Body of pancreas (tissue), 4 donors: Measurements from ENCODE around the gene PYDC1. TPM values are rescaled to one million over a fixed set of nuclear protein-coding genes. Genes with fewer than 3 reads are reported as not detected.

Source experiments
- ATAC-seq: fragments of 150-250 bp; one replicate; pipeline ENCODE4 v1.9.1; 2016
- DNase-seq, 4 donors: peaks; one replicate each; pipeline ENCODE4 v3.0.0-alpha.2; 2019
- H3K27ac ChIP-seq, 4 donors: fragments of 200-600 bp; sonication (generic); 1 replicate in 3 of 4; 2 replicates in 1 of 4; pipeline versions ENCODE4 v1.5.1 to v1.6.1; 2016 to 2019; ENCODE audit warnings: mild to moderate bottlenecking in 1 of 4, mixed read lengths in 1 of 4, moderate library complexity in 1 of 4
- H3K27me3 ChIP-seq, 2 donors: fragments of 200-600 bp; sonication (generic); one replicate each; pipeline ENCODE4 v1.6.0; 2016; ENCODE audit warnings: mild to moderate bottlenecking in 1 of 2
- H3K36me3 ChIP-seq, 2 donors: fragments of 200-600 bp; sonication (generic); replicated peaks in 1 of 2; 2 replicates each; pipeline ENCODE4 v1.5.1; 2016; ENCODE audit warnings: low read depth in 2 of 2; ENCODE audit not compliant: insufficient read depth in 1 of 2
- H3K4me1 ChIP-seq: fragments of 200-600 bp; sonication (generic); one replicate; pipeline ENCODE4 v1.6.0; 2016
- H3K4me3 ChIP-seq, 2 donors: fragments of 200-600 bp; sonication (generic); 1 replicate in 1 of 2; 2 replicates in 1 of 2; pipeline ENCODE4 v1.5.1; 2016 to 2019
- H3K9me3 ChIP-seq, 3 donors: fragments of 200-600 bp; sonication (generic); 1 replicate in 2 of 3; 2 replicates in 1 of 3; pipeline ENCODE4 v1.5.1; 2016
- POLR2A ChIP-seq, 3 donors: fragments of 450-650 bp; IDR thresholded peaks; one replicate each; pipeline ENCODE4 v1.6.1; 2016; ENCODE audit warnings: antibody characterized with exemption in 3 of 3, mild to moderate bottlenecking in 2 of 3
- WGBS, 2 donors: methylation state at CpG; one replicate each; pipeline ENCODE4 v1.1.5; 2017; 5-methylcytosine and 5-hydroxymethylcytosine counted together
- intact Hi-C: fragments of 100-400 bp; cut with DNase I; formaldehyde crosslinking; loops from one replicate; pipeline ENCODE4 v1.15.1; 2023
- total RNA-seq, 2 donors: library from RNA; depleted of rRNA; stranded (reverse); fragments of >200 nt; gene quantifications; one replicate each; pipeline ENCODE4 v1.1.0, GENCODE V29; 2016
- TF ChIP-seq, protein P1 (sequence below), 7 experiments: fragments of 450-650 bp in 4 of 7; fragments of 200-600 bp in 3 of 7; sonication (generic) in 3 of 7; IDR thresholded peaks; one replicate each; pipeline ENCODE4 v1.5.1; 2016 to 2019; ENCODE audit warnings: antibody characterized with exemption in 7 of 7

Gene PYDC1
- total RNA-seq = not detected

DNA sequence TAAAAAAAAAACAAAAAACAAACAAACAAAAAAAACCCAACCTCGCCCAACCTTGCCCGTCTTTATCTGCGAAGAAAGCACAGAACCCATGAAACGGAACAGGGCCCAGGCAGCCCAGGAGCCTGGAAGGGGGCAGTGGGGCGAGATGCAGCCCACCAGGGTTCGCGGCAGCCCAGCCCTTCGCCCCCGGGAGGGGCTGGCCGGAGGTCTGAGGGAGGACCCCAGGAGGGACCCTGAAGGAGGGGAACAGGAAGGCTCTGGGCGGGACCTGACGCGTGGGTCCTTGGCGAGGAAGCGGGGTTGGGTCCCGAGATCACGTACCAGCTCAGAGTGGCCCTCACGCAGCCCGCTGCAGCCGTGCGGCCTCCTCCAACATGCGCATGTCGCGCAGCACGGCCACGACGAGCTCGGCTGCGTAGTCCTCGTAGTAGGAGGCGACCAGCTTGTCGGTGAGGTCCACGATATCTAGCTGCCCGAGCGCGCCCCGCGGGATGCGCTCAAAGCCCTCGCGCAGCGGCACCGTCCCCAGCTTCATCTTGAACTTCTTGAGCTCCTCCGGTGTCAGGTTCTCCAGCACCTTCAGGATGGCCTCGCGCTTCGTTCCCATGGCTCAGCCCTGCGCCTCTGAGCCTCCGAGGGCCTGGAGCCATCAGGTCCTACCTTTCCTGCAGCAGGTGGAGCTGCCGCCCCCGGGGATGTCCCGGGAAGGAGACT lies at the start of gene PYDC1:
Gene PYDC1, minus strand, starts transcription at position 714 of the 714 bp plus-strand sequence. Its CDS starts 107 bp downstream, at position 607.
- TF ChIP-seq POLR2A (IDR thresholded peaks at IDR 0.05) = no peak
- TF ChIP-seq, protein P1, sequence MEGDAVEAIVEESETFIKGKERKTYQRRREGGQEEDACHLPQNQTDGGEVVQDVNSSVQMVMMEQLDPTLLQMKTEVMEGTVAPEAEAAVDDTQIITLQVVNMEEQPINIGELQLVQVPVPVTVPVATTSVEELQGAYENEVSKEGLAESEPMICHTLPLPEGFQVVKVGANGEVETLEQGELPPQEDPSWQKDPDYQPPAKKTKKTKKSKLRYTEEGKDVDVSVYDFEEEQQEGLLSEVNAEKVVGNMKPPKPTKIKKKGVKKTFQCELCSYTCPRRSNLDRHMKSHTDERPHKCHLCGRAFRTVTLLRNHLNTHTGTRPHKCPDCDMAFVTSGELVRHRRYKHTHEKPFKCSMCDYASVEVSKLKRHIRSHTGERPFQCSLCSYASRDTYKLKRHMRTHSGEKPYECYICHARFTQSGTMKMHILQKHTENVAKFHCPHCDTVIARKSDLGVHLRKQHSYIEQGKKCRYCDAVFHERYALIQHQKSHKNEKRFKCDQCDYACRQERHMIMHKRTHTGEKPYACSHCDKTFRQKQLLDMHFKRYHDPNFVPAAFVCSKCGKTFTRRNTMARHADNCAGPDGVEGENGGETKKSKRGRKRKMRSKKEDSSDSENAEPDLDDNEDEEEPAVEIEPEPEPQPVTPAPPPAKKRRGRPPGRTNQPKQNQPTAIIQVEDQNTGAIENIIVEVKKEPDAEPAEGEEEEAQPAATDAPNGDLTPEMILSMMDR (IDR thresholded peaks at IDR 0.05) = no peak
- Histone ChIP-seq H3K36me3 (no peaks in the 10 kb centered on the region), H3K27me3 (peaks cover 0 to 15% of the 10 kb centered on the region in 2 donors), H3K9me3 (no peaks in the 10 kb centered on the region), H3K4me1 (peaks cover 27% of the 10 kb centered on the region), H3K4me3 (no peak within 1 kb of the TSS), H3K27ac (no peak within 1 kb of the TSS)
- intact Hi-C loops = no loop called here
- WGBS, 2 donors = 5 to 8% methylated on average over 10 to 52 of the region's 52 CpGs
- no peak for ATAC-seq
- DNase-seq = peak in 1 of 4 donors; percentile 14

DNA sequence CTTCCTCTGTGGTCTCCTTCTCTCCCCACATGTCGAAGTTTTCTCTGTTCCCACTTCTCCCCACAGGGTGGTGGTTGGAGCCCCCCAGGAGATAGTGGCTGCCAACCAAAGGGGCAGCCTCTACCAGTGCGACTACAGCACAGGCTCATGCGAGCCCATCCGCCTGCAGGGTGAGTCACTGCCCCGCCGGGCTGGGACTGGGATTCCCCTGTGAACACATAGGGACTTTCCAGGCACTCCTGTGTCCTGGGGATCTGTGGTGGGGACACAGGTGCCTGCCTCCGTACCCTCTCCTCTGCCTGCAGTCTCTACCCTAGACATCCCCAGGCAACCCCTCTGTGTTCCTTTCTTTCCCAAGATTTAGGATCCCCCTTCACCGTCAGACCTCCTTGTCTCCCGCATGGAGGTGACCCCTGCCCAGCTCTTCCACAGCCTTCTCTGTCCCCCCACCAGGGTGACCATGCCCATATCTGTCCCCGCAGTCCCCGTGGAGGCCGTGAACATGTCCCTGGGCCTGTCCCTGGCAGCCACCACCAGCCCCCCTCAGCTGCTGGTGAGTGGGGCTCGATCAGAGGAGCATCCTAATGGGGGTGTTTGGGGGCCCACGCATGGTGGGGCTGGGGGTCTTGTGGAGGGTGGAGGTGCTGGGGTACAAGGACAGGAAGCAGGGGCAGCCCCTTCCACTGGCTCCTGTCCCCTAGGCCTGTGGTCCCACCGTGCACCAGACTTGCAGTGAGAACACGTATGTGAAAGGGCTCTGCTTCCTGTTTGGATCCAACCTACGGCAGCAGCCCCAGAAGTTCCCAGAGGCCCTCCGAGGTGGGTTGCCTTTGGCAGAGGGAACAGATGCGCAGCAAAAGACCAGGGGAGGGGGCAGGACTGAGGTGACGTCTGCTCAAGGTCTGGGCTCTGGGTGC lies 48.7 kb upstream of the PYDC1 start:
- ATAC-seq = peak; percentile 85
- Histone ChIP-seq H3K36me3 (no peaks in the 10 kb centered on the region), H3K4me1 (peaks cover 9% of the 10 kb centered on the region), H3K9me3 (no peaks in the 10 kb centered on the region), H3K4me3 (no peak overlapping the region), H3K27me3 (no peaks in the 10 kb centered on the region), H3K27ac (peak overlapping the region in 2 of 4 donors; percentile 43 to 68)
- intact Hi-C loops = no loop called here
- peak in 2 of 3 donors; percentile 43 to 52 for TF ChIP-seq POLR2A (IDR thresholded peaks at IDR 0.05)
- TF ChIP-seq, protein P1 (IDR thresholded peaks at IDR 0.05) = no peak
- WGBS, 2 donors = 42 to 51% methylated on average over 13 to 17 of the region's 20 CpGs
- peak; percentile 42 to 63 (median 47) for DNase-seq

DNA sequence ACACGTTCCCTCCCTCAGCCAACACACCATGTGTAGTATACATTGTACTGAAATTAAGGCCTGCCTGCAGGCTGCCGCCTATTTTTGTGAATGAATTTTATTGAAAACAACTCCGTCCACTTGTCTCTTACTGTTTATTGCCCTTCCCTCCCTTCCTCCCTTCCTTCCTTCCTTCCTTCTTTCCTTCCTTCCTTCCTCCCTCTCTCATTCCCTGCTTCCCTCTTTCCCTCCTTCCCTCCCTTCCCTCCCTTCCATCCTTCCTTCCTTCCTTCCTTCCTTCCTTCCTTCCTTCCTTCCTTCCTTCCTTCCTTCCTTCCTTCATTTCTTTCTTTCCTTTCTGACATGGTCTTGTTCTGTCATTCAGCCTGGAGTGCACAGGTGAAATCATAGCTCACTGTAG lies 45.1 kb upstream of the PYDC1 start:
- peaks cover 9% of the 10 kb centered on the region for H3K4me1 ChIP-seq
- TF ChIP-seq, protein P1 (IDR thresholded peaks at IDR 0.05) = no peak
- no peak for TF ChIP-seq POLR2A (IDR thresholded peaks at IDR 0.05)
- no peak overlapping the region for H3K4me3 ChIP-seq
- H3K27ac ChIP-seq = no peak overlapping the region
- intact Hi-C loops = no loop called here
- ATAC-seq (no peak), DNase-seq (no peak)
- no peaks in the 10 kb centered on the region for H3K27me3 ChIP-seq
- no peaks in the 10 kb centered on the region for H3K36me3 ChIP-seq
- no peaks in the 10 kb centered on the region for H3K9me3 ChIP-seq
- WGBS, 2 donors = 56 to 80% methylated on average over 3 of the region's 3 CpGs

- 45 to 61% methylated on average over 14 of the region's 14 CpGs for WGBS, 2 donors
- ATAC-seq (no peak), DNase-seq (no peak)
- no peaks in the 10 kb centered on the region for H3K27me3 ChIP-seq
- H3K9me3 ChIP-seq = no peaks in the 10 kb centered on the region
- no peak overlapping the region for H3K4me3 ChIP-seq
- intact Hi-C loops = no loop called here
- TF ChIP-seq, protein P1 (IDR thresholded peaks at IDR 0.05) = no peak
- no peak for TF ChIP-seq POLR2A (IDR thresholded peaks at IDR 0.05)
- H3K36me3 ChIP-seq = no peaks in the 10 kb centered on the region
- peaks cover 5% of the 10 kb centered on the region for H3K4me1 ChIP-seq
- H3K27ac ChIP-seq = no peak overlapping the region
Measured at GRCh38 chr16:31260136-31260931, 43.4 kb upstream of the PYDC1 start.
